Pancreas (tissue), 10 donors: ENCODE results near the gene USP20. TPM values are rescaled to one million over a fixed set of nuclear protein-coding genes. Genes with fewer than 3 reads are reported as not detected.

Experiments used
- ATAC-seq, 4 donors: fragments of 200-7000 bp; cut with Tn5 transposase; one replicate each; pipeline versions ENCODE4 v1.8.0 to v1.9.1; 2020; ENCODE audit warnings: mild to moderate bottlenecking in 4 of 4, moderate library complexity in 4 of 4
- DNase-seq, 6 donors: peaks; one replicate each; pipeline ENCODE4 v3.0.0-alpha.2; 2020
- FAIRE-seq: peaks from 2 replicates; lab custom pipeline; 2012; peaks lifted over from hg19 to GRCh38; lab: Jason Lieb, UNC
- H3K27ac ChIP-seq, 4 donors: fragments of 200-600 bp; sonication (generic); 1 replicate in 3 of 4; 2 replicates in 1 of 4; pipeline versions ENCODE4 v1.5.0 to v1.8.0; 2020
- H3K27me3 ChIP-seq, 4 donors: fragments of 200-600 bp; one replicate each; pipeline ENCODE4 v1.8.0; 2021
- H3K36me3 ChIP-seq, 3 donors: fragments of 200-600 bp; sonication (generic) in 1 of 3; one replicate each; pipeline versions ENCODE4 v1.5.0 to v1.8.0; 2020 to 2021
- H3K4me1 ChIP-seq, 3 donors: fragments of 200-600 bp; one replicate each; pipeline ENCODE4 v1.8.0; 2021
- H3K4me3 ChIP-seq, 4 donors: fragments of 200-600 bp; sonication (generic) in 2 of 4; one replicate each; pipeline versions ENCODE4 v1.5.0 to v1.8.0; 2020 to 2021
- H3K9me3 ChIP-seq, 4 donors: fragments of 200-600 bp; one replicate each; pipeline ENCODE4 v1.8.0; 2021
- WGBS, 2 donors: extraction: QIAGEN DNeasy Blood & Tissue Kit; methylation state at CpG; one replicate each; pipeline ENCODE4 v1.1.7; 2013; 5-methylcytosine and 5-hydroxymethylcytosine counted together
- intact Hi-C, 3 donors: fragments of 100-400 bp; cut with DNase I; formaldehyde crosslinking; loops; one replicate each; pipeline versions ENCODE4 v1.11.1 to v1.14.2; 2022
- polyA plus RNA-seq, 2 donors: library from polyadenylated mRNA; stranded (reverse); fragments of 200-250 nt; gene quantifications; one replicate each; pipeline ENCODE4 v1.2.3, GENCODE V29; 2013
- total RNA-seq, 6 donors: library from RNA; stranded (reverse); fragmentation: NEBNext Ultra II Directional in 4 of 6; extraction: Animal tissue kit (Norgen Biotek cat#: 25700) in 4 of 6; gene quantifications; one replicate each; pipeline versions ENCODE4 v1.2.1 to v1.2.4, GENCODE V29; 2021 to 2023
- TF ChIP-seq, protein P1 (sequence below), 4 donors: fragments of 200-600 bp; sonication (generic) in 3 of 4; IDR thresholded peaks; one replicate each; pipeline versions ENCODE4 v1.5.0 to v1.8.0; 2021; ENCODE audit warnings: antibody characterized with exemption in 4 of 4
- donor health status: healthy with polysubstance abuse.
- donor health status: DM: no; HTN: no; CAD: no; lungs with moderate emphysema.
- donor health status: DM: no; HTN: no; CAD: no.
- donor health status: control.
- donor health status: control.
- donor health status: Bipolar disorder and iron deficiency.
- donor health status: DM: yes; HTN: yes; CAD: no.
- donor health status: DM: no; HTN: no; CAD: no.
- donor health status: DM: no; HTN: no; CAD: no.
- donor health status: DM: yes; HTN: yes; CAD: no.

The USP20 gene
- total and polyA plus RNA-seq, 8 donors, result 9.7 to 54.8 (median 14.0) TPM

DNA sequence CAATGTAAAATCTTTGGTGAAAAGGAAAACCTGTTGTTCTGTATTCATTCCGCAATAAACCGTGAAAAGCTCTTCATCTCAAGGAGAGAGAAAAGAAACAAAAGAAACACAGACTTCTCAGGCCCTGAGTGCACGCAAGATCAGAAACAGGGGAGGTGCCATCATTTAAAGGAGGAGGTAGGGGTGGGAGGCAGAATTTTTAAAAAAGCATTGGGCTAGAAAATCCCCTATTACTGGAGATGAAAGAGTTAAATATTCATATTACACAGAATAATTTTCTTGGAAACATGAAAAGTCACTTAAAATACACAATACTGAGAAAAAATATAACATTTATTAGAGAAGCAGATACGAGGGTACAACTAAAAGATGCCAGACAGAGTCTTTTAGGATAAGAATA lies 56.3 kb downstream of the USP20 start:
- Histone ChIP-seq H3K27me3 (no peaks in the 10 kb centered on the region), H3K9me3 (no peaks in the 10 kb centered on the region), H3K27ac (no peak overlapping the region), H3K36me3 (no peaks in the 10 kb centered on the region), H3K4me1 (no peaks in the 10 kb centered on the region), H3K4me3 (no peak overlapping the region)
- no peak for ATAC-seq
- no peak for FAIRE-seq
- DNase-seq, result no peak
- TF ChIP-seq, protein P1, sequence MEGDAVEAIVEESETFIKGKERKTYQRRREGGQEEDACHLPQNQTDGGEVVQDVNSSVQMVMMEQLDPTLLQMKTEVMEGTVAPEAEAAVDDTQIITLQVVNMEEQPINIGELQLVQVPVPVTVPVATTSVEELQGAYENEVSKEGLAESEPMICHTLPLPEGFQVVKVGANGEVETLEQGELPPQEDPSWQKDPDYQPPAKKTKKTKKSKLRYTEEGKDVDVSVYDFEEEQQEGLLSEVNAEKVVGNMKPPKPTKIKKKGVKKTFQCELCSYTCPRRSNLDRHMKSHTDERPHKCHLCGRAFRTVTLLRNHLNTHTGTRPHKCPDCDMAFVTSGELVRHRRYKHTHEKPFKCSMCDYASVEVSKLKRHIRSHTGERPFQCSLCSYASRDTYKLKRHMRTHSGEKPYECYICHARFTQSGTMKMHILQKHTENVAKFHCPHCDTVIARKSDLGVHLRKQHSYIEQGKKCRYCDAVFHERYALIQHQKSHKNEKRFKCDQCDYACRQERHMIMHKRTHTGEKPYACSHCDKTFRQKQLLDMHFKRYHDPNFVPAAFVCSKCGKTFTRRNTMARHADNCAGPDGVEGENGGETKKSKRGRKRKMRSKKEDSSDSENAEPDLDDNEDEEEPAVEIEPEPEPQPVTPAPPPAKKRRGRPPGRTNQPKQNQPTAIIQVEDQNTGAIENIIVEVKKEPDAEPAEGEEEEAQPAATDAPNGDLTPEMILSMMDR (IDR thresholded peaks at IDR 0.05), result no peak
- 91 to 93% methylated on average over 4 of the region's 4 CpGs for WGBS, 2 donors
- intact Hi-C loops, result no loop called here

DNA sequence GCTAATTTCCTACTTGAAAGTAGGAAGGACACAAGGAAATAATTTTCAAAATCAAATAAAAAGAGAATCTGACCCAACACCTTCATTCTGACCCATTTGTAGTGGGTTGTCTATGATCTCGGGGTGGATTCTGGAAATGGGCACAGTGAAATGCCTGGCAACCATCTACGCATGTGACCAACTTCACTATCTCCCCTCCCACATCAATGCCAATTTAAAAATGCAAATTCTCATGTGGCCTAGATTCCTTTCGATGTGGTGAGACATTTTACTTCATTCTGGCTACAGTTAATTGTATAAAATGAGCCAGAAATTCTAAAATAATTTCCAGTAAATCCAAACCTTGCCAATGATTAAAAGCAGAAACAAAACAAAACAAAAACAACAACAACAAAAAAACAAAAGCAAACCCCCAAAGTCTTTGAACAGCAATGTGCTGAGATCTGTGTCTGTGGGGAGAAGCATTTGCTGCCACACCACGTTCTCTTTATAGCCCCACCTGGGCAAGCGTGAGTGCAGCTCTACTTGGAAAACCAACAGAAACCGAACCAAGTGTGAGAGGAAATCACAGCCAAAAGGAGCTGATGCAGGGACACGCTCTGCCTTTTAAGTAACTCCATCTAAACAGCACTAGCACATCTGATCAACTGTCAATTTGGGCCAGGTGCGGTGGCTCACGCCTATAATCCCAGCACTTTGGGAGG lies 59.0 kb downstream of the USP20 start:
- no peaks in the 10 kb centered on the region for H3K36me3 ChIP-seq
- ATAC-seq, result no peak
- no peak for FAIRE-seq

DNA sequence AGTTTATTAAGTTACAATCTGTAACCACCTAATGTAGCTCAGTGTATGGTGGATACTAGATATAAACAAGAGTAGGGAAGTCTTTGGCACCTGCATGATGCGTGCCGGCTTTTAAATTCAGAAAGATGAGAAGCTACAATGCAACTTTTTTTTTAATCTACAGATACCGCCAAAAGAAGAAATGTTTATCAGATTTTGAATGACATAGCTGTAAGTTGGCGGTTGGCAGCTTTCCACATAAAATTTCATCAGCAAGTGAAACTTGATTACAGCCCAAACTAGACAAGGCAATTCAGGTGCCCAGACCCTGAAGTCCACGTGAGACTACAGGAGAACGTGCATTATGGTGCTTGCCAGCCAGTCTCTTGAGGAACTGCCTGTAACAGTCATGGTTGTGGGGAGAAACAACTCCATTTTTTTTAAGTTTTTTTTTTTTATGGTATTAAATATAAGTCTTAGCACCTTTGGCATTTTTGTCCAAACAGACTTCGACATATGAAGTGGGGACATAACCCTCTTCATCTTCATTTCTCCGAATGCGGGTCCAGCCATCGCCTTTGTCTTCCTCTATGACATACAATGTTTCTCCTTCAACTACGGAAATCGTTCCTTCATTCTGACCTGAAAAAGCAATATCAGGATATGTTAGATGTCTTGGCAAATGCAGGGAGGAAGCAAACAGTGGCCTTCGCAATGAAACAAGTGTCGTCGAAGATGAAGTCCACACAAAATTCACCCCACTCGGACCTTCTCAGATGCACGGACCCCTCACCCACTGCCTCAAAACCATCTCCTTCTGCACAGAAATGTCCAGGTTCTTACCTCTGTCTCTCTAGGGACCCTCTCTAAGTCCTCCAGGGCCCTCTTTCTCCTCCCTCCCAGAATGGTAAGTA lies 60.4 kb downstream of the USP20 start:
- no peak for FAIRE-seq

More for the DNA sequence above, 59.0 kb downstream of the USP20 start:
- WGBS, 2 donors, result 86 to 87% methylated on average over 9 of the region's 9 CpGs
- intact Hi-C loops, result no loop called here
- TF ChIP-seq, protein P1 (IDR thresholded peaks at IDR 0.05), result no peak
- Histone ChIP-seq H3K4me3 (no peak overlapping the region), H3K9me3 (no peaks in the 10 kb centered on the region), H3K27me3 (no peaks in the 10 kb centered on the region), H3K27ac (no peak overlapping the region), H3K4me1 (no peaks in the 10 kb centered on the region)
- DNase-seq, result no peak

DNA sequence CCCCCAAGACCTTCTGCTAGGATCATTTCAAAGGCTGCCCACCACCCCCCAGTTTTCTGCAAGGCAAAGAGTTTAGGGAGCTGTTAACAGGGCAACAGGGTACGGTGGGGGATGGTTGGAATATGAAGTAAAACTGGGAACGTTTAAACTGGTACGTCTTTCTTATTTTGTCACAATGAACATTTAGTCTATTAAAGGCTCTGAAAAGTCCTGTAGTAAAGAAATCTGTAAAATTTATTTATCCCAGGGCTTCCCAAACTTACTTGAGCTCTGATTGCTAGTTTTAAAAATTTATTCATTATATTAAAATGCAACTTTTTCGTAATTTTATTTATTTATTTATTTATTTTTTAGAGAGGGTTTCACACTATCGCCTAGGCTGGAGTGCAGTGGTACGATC lies 62.0 kb downstream of the USP20 start:
- Histone ChIP-seq H3K9me3 (no peaks in the 10 kb centered on the region), H3K27ac (no peak overlapping the region), H3K27me3 (no peaks in the 10 kb centered on the region), H3K36me3 (no peaks in the 10 kb centered on the region), H3K4me1 (no peaks in the 10 kb centered on the region), H3K4me3 (no peak overlapping the region)
- intact Hi-C loops, result no loop called here
- TF ChIP-seq, protein P1 (IDR thresholded peaks at IDR 0.05), result no peak
- ATAC-seq (no peak), FAIRE-seq (no peak), DNase-seq (no peak)
- WGBS, 2 donors, result 91 to 92% methylated on average over 6 of the region's 6 CpGs

More for the DNA sequence above, 60.4 kb downstream of the USP20 start:
- DNase-seq (no peak), ATAC-seq (no peak)
- H3K27me3 ChIP-seq, result no peaks in the 10 kb centered on the region
- no peak overlapping the region for H3K27ac ChIP-seq
- WGBS, 2 donors, result 92 to 94% methylated on average over 17 of the region's 17 CpGs
- TF ChIP-seq, protein P1 (IDR thresholded peaks at IDR 0.05), result no peak
- H3K4me1 ChIP-seq, result no peaks in the 10 kb centered on the region
- no peak overlapping the region for H3K4me3 ChIP-seq
- no peaks in the 10 kb centered on the region for H3K36me3 ChIP-seq
- no peaks in the 10 kb centered on the region for H3K9me3 ChIP-seq
- intact Hi-C loops, result no loop called here
